Colonic mucosa (tissue), 4 donors: ENCODE measurements around the gene EEF1AKMT2. TPM values are rescaled to one million over a fixed set of nuclear protein-coding genes. Genes with fewer than 3 reads are reported as not detected.

Experiments
- DNase-seq: peaks from one replicate; pipeline ENCODE4 v3.0.0-alpha.2; 2020
- H3K27ac ChIP-seq: fragments of 200-600 bp; one replicate; pipeline ENCODE4 v1.8.0; 2021
- H3K27me3 ChIP-seq: fragments of 200-600 bp; one replicate; pipeline ENCODE4 v1.8.0; 2021
- H3K36me3 ChIP-seq: fragments of 200-600 bp; one replicate; pipeline ENCODE4 v1.8.0; 2021
- H3K4me1 ChIP-seq: fragments of 200-600 bp; one replicate; pipeline ENCODE4 v1.8.0; 2021; ENCODE audit warnings: mild to moderate bottlenecking
- H3K4me3 ChIP-seq: fragments of 200-600 bp; one replicate; pipeline ENCODE4 v1.8.0; 2021
- H3K9ac ChIP-seq, 2 donors: one replicate each; pipeline ENCODE4 v1.7.0; 2013; ENCODE audit warnings: control low read depth in 2 of 2, low read depth in 2 of 2, low read length in 2 of 2
- H3K9me3 ChIP-seq: fragments of 200-600 bp; one replicate; pipeline ENCODE4 v1.8.0; 2021
- CTCF ChIP-seq: fragments of 200-600 bp; IDR thresholded peaks from one replicate; pipeline ENCODE4 v1.8.0; 2022; ENCODE audit warnings: antibody characterized with exemption, mild to moderate bottlenecking
- intact Hi-C: fragments of 100-400 bp; cut with DNase I; formaldehyde crosslinking; loops from one replicate; pipeline ENCODE4 v1.14.1; 2022
- total RNA-seq, 2 donors: library from RNA; stranded (reverse); fragmentation: NEBNext Ultra II Directional in 1 of 2; extraction: Animal tissue kit (Norgen Biotek cat#: 25700) in 1 of 2; gene quantifications; one replicate each; pipeline ENCODE4 v1.2.1, GENCODE V29; 2021
- donor health status: healthy.
- donor health status: DM: no; HTN: no; CAD: no.
- donor health status: DM: no; HTN: no; CAD: no.

The EEF1AKMT2 gene
- total RNA-seq, 2 donors from 2014 or later: 14.7 to 16.5 TPM

- TF ChIP-seq CTCF: no peak
- Histone ChIP-seq H3K9me3 (no peaks in the 10 kb centered on the region), H3K27me3 (no peaks in the 10 kb centered on the region), H3K4me1 (peaks cover 37% of the 10 kb centered on the region), H3K36me3 (peaks cover 3% of the 10 kb centered on the region), H3K4me3 (no peak overlapping the region), H3K9ac (peak overlapping the region in 1 of 2 donors; percentile 21), H3K27ac (no peak overlapping the region)
- intact Hi-C loops: no loop called here
- no peak for DNase-seq
These were observed 80.5 kb downstream of the EEF1AKMT2 start for GRCh38 chr10:124711145-124711544.

- Histone ChIP-seq H3K36me3 (peaks cover 6% of the 10 kb centered on the region), H3K27ac (peak overlapping the region; percentile 67), H3K4me1 (peaks cover 37% of the 10 kb centered on the region), H3K9ac (peak overlapping the region; percentile 14 to 52), H3K9me3 (no peaks in the 10 kb centered on the region), H3K27me3 (no peaks in the 10 kb centered on the region), H3K4me3 (no peak overlapping the region)
- no peak for DNase-seq
- intact Hi-C loops: no loop called here
- no peak for TF ChIP-seq CTCF
These were observed 81.3 kb downstream of the EEF1AKMT2 start for GRCh38 chr10:124710266-124710881.

- Histone ChIP-seq H3K4me1 (peaks cover 37% of the 10 kb centered on the region), H3K9ac (peak overlapping the region in 1 of 2 donors; percentile 52), H3K27me3 (no peaks in the 10 kb centered on the region), H3K27ac (peak overlapping the region; percentile 67), H3K4me3 (no peak overlapping the region), H3K9me3 (no peaks in the 10 kb centered on the region), H3K36me3 (peaks cover 6% of the 10 kb centered on the region)
- DNase-seq: peak; percentile 84
- intact Hi-C loops: no loop called here
- no peak for TF ChIP-seq CTCF
These were observed 81.8 kb downstream of the EEF1AKMT2 start for GRCh38 chr10:124709861-124710260.

GRCh38 chr10:124708922-124709520 lies 82.7 kb downstream of the EEF1AKMT2 start:
- Histone ChIP-seq H3K4me1 (peaks cover 37% of the 10 kb centered on the region), H3K9me3 (no peaks in the 10 kb centered on the region), H3K4me3 (no peak overlapping the region), H3K9ac (peak overlapping the region in 1 of 2 donors; percentile 52), H3K36me3 (peaks cover 6% of the 10 kb centered on the region), H3K27me3 (no peaks in the 10 kb centered on the region), H3K27ac (peak overlapping the region; percentile 67)
- TF ChIP-seq CTCF: no peak
- intact Hi-C loops: no loop called here
- DNase-seq: no peak

- Histone ChIP-seq H3K27me3 (no peaks in the 10 kb centered on the region), H3K9me3 (no peaks in the 10 kb centered on the region), H3K9ac (peak overlapping the region; percentile 12 to 52), H3K27ac (peak overlapping the region; percentile 67), H3K36me3 (peaks cover 6% of the 10 kb centered on the region), H3K4me3 (no peak overlapping the region), H3K4me1 (peaks cover 37% of the 10 kb centered on the region)
- intact Hi-C loops: no loop called here
- TF ChIP-seq CTCF: no peak
- no peak for DNase-seq
These were observed 83.4 kb downstream of the EEF1AKMT2 start for GRCh38 chr10:124708246-124708779.

Other genes starting within 250 kb of the EEF1AKMT2 start
- 10 to 100 TPM; 43.3 to 45.2 TPM for gene FAM53B, start 47.5 kb downstream of the EEF1AKMT2 start, total RNA-seq
- gene ABRAXAS2, start 9.9 kb upstream of the EEF1AKMT2 start, total RNA-seq: 10 to 100 TPM; 12.8 to 14.5 TPM
- 10 to 100 TPM in 1 of 2 donors, 1 to 10 TPM in 1; 8.4 to 13.1 TPM for gene ZRANB1, start 150.2 kb upstream of the EEF1AKMT2 start, total RNA-seq